ENCODE data around the gene TM7SF2. TPM values are rescaled to one million over a fixed set of nuclear protein-coding genes. Genes with fewer than 3 reads are reported as not detected.

TM7SF2 gene
- total RNA-seq, 1 donor from 2014 or later, result 25.4 TPM

DNA sequence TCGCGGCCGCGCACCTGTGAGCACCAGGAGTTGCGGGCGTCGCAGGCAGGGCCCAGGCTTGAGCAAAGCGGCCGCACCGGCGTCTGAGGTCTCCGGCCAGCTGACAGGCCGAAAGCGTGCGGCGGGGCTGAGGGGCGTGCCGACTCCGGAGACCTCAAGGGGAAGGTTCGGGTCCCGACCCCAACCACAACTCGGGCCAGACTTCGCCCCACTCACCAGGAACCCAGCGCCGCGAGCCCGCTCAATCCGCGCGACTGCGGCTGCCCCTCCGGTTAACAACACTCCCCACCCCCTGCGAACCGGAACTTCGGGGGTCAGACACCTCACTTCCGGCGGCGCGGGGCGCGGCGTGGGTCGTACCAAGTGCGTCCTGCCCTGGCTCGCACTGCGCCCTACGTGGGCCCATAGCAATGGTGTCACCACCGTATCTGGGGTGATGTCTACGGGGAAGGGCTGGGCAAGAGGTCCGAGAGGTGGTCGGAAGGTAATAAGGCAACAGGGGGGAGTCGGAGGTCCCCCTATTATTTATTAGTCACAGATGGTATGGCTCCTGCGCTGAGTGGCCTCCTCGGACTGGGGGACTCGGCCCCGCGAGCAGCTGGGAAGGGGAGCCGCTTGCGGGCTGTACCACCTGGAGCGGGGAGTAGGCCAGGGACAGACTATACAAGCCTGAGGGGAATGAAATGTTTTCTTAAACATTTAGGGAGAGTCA lies 22.7 kb downstream of the TM7SF2 start, which contains the start of gene SYVN1:
Gene SYVN1, minus strand, starts transcription at position 280 of the 712 bp plus-strand sequence. CDS start 918 bp downstream, outside the sequence.
- TF ChIP-seq, protein P1, sequence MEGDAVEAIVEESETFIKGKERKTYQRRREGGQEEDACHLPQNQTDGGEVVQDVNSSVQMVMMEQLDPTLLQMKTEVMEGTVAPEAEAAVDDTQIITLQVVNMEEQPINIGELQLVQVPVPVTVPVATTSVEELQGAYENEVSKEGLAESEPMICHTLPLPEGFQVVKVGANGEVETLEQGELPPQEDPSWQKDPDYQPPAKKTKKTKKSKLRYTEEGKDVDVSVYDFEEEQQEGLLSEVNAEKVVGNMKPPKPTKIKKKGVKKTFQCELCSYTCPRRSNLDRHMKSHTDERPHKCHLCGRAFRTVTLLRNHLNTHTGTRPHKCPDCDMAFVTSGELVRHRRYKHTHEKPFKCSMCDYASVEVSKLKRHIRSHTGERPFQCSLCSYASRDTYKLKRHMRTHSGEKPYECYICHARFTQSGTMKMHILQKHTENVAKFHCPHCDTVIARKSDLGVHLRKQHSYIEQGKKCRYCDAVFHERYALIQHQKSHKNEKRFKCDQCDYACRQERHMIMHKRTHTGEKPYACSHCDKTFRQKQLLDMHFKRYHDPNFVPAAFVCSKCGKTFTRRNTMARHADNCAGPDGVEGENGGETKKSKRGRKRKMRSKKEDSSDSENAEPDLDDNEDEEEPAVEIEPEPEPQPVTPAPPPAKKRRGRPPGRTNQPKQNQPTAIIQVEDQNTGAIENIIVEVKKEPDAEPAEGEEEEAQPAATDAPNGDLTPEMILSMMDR (IDR thresholded peaks at IDR 0.05), result no peak
- Mint-ChIP-seq H3K27ac (peak within 1 kb of the TSS; percentile 99), H3K4me3 (peak within 1 kb of the TSS; percentile 99), H3K36me3 (ENCODE audit: low read depth) (peaks cover 56% of the 10 kb centered on the region), H3K27me3 (no peaks in the 10 kb centered on the region), H3K4me1 (peaks cover 66% of the 10 kb centered on the region), H3K9me3 (no peaks in the 10 kb centered on the region)
- intact Hi-C loops (cut with micrococcal nuclease), result loop anchor here (5.0 kb wide), 3 partner anchors 198 to 438 kb away; partner anchors contain the start of genes DPF2, FAM89B, SF1 and ZNRD2
- ChIA-PET CTCF (interaction anchor here (1.1 to 8.6 kb wide), 6 partner anchors 9 to 120 kb away, joined by 3 to 54 read pairs (median 7); partner anchors contain the start of genes ARL2, CAPN1, FAU and MRPL49), POLR2A (interaction anchor here (0.5 to 13.5 kb wide), 44 partner anchors 8 to 1346 kb away, joined by 3 to 546 read pairs (median 4); partner anchors contain the start of genes ARL2, CAPN1, CCDC85B and CDCA5)
- DNase-seq, result peak; percentile 92
- ATAC-seq (ENCODE audit: low read depth), result peak; percentile 46

DNA sequence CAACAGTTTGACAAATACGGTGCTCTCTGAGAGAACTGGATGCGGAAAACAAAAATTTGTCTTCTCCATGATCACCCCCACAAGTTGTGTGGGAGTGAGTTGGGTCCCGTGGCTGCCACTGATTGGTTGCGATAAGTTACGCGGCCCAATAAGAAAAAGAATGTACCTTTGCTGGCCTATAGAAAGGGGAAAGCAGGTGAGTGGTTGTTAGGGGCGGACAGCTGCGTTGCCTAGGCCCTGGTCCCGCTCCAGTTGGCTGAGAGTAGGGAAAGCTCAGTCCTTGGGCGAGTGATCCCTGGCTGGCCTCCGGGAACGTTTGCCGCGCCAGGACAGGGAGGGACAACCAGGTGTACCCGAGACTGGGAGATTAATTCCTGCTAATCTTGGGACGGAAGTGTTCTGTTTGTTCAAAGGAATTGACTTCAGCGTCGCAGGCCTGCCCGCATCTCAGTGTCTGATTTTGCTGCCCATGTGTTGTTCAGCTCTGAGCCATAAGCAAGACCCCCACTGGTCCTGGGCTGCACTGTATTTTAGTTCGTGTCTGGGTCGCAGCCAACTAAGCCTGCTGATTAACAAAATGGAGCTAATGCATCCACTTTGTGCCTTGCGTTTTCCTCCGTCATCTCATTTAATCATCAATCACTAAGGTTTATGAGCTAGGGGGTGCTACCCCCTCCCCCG lies 23.4 kb downstream of the TM7SF2 start:
- peaks cover 49% of the 10 kb centered on the region for H3K36me3 Mint-ChIP-seq (ENCODE audit: low read depth)
- H3K4me3 Mint-ChIP-seq, result peak overlapping the region; percentile 99
- H3K27ac Mint-ChIP-seq, result peak overlapping the region; percentile 99
- peak; percentile 60 for ATAC-seq (ENCODE audit: low read depth)
- H3K27me3 Mint-ChIP-seq, result no peaks in the 10 kb centered on the region
- POLR2A ChIA-PET, result interaction anchor here (0.5 to 13.5 kb wide), 49 partner anchors 9 to 1345 kb away, joined by 3 to 546 read pairs (median 4); partner anchors contain the start of genes ARL2, CAPN1, CCDC85B and DPF2
- peak; percentile 62 for DNase-seq
- H3K9me3 Mint-ChIP-seq, result no peaks in the 10 kb centered on the region
- H3K4me1 Mint-ChIP-seq, result peaks cover 59% of the 10 kb centered on the region
- CTCF ChIA-PET, result interaction anchor here (0.7 to 8.6 kb wide), 7 partner anchors 10 to 685 kb away, joined by 3 to 54 read pairs (median 3); partner anchors contain the start of genes ARL2, CAPN1, FAU and MRPL49
- intact Hi-C loops (cut with micrococcal nuclease), result loop anchor here (5.0 kb wide), 3 partner anchors 197 to 437 kb away; partner anchors contain the start of genes DPF2, FAM89B, SF1 and ZNRD2
- TF ChIP-seq, protein P1 (IDR thresholded peaks at IDR 0.05), result no peak

DNA sequence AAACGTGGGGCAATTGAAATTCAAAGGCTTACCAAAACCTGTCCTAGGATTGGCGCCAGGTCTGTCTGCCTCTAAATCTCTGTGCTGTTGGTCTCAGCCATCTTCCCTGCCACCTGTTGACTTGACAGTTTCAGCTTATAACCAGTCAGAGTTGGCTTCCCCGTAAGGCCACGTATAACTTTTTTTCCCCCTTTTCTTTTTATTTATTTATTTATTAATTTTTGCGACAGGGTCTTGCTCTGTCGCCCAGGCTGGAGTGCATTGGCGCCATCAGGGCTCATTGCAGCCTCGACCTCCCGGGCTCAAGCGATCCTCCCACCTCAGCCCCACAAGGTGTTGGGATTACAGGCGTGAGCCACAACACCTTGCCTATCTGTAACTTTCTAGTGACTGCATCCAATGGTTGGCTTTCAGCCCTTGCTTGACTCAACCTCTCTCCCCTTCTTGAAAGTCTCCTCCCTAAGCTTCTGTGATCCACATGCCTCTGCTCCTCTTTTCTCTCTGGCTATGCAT lies 24.0 kb downstream of the TM7SF2 start:
- H3K4me1 Mint-ChIP-seq, result peaks cover 53% of the 10 kb centered on the region
- intact Hi-C loops (cut with micrococcal nuclease), result no loop called here
- no peaks in the 10 kb centered on the region for H3K9me3 Mint-ChIP-seq
- ChIA-PET CTCF (interaction anchor here (0.7 to 8.6 kb wide), 7 partner anchors 11 to 686 kb away, joined by 3 to 54 read pairs (median 3); partner anchors contain the start of genes ARL2, CAPN1, FAU and MRPL49), POLR2A (interaction anchor here (0.5 to 13.5 kb wide), 42 partner anchors 8 to 1344 kb away, joined by 3 to 546 read pairs (median 4); partner anchors contain the start of genes ARL2, CAPN1, CCDC85B and DPF2)
- DNase-seq (no peak), ATAC-seq (ENCODE audit: low read depth) (no peak)
- H3K4me3 Mint-ChIP-seq, result peak overlapping the region; percentile 99
- H3K27ac Mint-ChIP-seq, result peak overlapping the region; percentile 99
- no peaks in the 10 kb centered on the region for H3K27me3 Mint-ChIP-seq
- TF ChIP-seq, protein P1 (IDR thresholded peaks at IDR 0.05), result no peak
- H3K36me3 Mint-ChIP-seq (ENCODE audit: low read depth), result peaks cover 44% of the 10 kb centered on the region

DNA sequence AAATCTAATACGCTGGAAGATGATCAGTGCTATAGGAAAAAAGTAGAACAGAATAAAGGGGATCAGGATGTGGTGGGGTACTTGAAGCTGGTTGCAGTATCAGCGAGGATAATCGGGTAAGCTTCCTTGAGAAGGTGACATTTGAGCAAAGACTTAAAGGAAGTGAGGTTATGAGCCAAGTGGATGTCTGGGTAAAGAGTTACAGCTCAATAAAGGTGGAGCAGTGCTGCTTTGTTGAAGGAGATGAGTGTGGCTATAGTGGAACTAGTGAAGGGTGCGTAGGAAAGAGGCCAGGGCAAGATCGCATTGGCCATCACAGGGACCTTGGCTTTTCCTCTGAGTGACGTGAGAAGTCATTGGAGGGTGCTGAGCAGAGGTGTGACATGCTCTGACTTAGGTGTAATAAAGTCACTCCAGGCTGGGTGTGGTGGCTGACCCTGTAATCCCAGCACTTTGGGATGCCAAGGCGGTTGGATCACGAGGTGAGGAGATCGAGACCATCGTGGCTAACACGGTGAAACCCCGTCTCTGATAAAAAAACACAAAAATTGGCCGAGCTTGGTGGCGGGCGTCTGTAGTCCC lies 24.9 kb downstream of the TM7SF2 start:
- H3K9me3 Mint-ChIP-seq, result no peaks in the 10 kb centered on the region
- peaks cover 49% of the 10 kb centered on the region for H3K4me1 Mint-ChIP-seq
- TF ChIP-seq, protein P1 (IDR thresholded peaks at IDR 0.05), result no peak
- DNase-seq (no peak), ATAC-seq (ENCODE audit: low read depth) (no peak)
- peak overlapping the region; percentile 99 for H3K27ac Mint-ChIP-seq
- intact Hi-C loops (cut with micrococcal nuclease), result no loop called here
- no peak overlapping the region for H3K4me3 Mint-ChIP-seq
- no peaks in the 10 kb centered on the region for H3K27me3 Mint-ChIP-seq
- ChIA-PET CTCF (no interaction called here), POLR2A (interaction anchor here (2.3 to 13.5 kb wide), 4 partner anchors 15 to 125 kb away, joined by 8 to 546 read pairs (median 89); partner anchors contain the start of genes CAPN1, FAU, MRPL49 and POLA2)
- H3K36me3 Mint-ChIP-seq (ENCODE audit: low read depth), result peaks cover 35% of the 10 kb centered on the region

Measured in activated B cell treated with CpG ODN at 0.5 μM for 24 hours (primary cell).